ENCODE data around the gene RABL2B. TPM values are rescaled to one million over a fixed set of nuclear protein-coding genes. Genes with fewer than 3 reads are reported as not detected.

Gene RABL2B
- total RNA-seq, 1 experiment from 2014 or later, result 27.7 TPM

DNA sequence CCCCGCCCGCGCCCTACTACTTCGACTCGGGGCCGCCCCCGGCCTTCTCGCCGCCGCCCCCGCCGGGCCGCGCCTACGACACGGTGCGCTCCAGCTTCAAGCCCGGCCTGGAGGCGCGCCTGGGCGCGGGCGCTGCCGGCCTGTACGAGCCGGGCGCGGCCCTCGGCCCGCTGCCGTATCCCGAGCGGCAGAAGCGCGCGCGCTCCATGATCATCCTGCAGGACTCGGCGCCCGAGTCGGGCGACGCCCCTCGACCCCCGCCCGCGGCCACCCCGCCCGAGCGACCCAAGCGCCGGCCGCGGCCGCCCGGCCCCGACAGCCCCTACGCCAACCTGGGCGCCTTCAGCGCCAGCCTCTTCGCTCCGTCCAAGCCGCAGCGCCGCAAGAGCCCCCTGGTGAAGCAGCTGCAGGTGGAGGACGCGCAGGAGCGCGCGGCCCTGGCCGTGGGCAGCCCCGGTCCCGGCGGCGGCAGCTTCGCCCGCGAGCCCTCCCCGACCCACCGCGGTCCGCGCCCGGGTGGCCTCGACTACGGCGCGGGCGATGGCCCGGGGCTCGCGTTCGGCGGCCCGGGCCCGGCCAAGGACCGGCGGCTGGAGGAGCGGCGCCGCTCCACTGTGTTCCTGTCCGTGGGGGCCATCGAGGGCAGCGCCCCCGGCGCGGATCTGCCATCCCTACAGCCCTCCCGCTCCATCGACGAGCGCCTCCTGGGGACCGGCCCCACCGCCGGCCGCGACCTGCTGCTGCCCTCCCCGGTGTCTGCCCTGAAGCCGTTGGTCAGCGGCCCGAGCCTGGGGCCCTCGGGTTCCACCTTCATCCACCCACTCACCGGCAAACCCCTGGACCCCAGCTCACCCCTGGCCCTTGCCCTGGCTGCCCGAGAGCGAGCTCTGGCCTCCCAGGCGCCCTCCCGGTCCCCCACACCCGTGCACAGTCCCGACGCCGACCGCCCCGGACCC lies 62.9 kb downstream of the RABL2B start:
- ChIA-PET CTCF (no interaction called here), POLR2A (no interaction called here)
- in situ Hi-C loops (cut with HindIII; ENCODE audit: low pct_unique_long_range_greater_than_20kb, low sequenced_read_pairs), result no loop called here
- intact Hi-C loops (cut with micrococcal nuclease; ENCODE audit: unreplicated experiment), result no loop called here
- no peaks in the 10 kb centered on the region for H3K36me3 ChIP-seq (ENCODE audit: control insufficient read depth, insufficient read depth, low read length)
- no peaks in the 10 kb centered on the region for H3K27me3 ChIP-seq (ENCODE audit: control insufficient read depth, insufficient read depth, low read length)
- no peak for DNase-seq (ENCODE audit: low read depth, low spot score)
- no peaks in the 10 kb centered on the region for H3K9me3 ChIP-seq (ENCODE audit: control insufficient read depth, insufficient read depth, low read depth, low read length)
- no peak overlapping the region for H3K4me3 ChIP-seq (ENCODE audit: low read depth in 2 of 2, low read length in 2 of 2)
- ATAC-seq, result no peak
- no TSS peak for BruUV-seq (replicated peaks)
- H3K4me1 ChIP-seq (ENCODE audit: control insufficient read depth, insufficient read depth, low read length), result no peaks in the 10 kb centered on the region
- H3K27ac ChIP-seq (ENCODE audit: low read length), result no peak overlapping the region
- TF ChIP-seq CTCF (IDR thresholded peaks at IDR 0.05) (no peak), POLR2AphosphoS5 (IDR thresholded peaks at IDR 0.05; ENCODE audit: low read depth, low read length) (no peak), TCF7L2 (IDR thresholded peaks at IDR 0.05; ENCODE audit: low read depth, low read length) (no peak), SIN3A (IDR thresholded peaks at IDR 0.05; ENCODE audit: borderline replicate concordance, insufficient read depth, low read depth, low read length) (no peak)
- TF ChIP-seq, protein P1, sequence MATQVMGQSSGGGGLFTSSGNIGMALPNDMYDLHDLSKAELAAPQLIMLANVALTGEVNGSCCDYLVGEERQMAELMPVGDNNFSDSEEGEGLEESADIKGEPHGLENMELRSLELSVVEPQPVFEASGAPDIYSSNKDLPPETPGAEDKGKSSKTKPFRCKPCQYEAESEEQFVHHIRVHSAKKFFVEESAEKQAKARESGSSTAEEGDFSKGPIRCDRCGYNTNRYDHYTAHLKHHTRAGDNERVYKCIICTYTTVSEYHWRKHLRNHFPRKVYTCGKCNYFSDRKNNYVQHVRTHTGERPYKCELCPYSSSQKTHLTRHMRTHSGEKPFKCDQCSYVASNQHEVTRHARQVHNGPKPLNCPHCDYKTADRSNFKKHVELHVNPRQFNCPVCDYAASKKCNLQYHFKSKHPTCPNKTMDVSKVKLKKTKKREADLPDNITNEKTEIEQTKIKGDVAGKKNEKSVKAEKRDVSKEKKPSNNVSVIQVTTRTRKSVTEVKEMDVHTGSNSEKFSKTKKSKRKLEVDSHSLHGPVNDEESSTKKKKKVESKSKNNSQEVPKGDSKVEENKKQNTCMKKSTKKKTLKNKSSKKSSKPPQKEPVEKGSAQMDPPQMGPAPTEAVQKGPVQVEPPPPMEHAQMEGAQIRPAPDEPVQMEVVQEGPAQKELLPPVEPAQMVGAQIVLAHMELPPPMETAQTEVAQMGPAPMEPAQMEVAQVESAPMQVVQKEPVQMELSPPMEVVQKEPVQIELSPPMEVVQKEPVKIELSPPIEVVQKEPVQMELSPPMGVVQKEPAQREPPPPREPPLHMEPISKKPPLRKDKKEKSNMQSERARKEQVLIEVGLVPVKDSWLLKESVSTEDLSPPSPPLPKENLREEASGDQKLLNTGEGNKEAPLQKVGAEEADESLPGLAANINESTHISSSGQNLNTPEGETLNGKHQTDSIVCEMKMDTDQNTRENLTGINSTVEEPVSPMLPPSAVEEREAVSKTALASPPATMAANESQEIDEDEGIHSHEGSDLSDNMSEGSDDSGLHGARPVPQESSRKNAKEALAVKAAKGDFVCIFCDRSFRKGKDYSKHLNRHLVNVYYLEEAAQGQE (IDR thresholded peaks at IDR 0.05; ENCODE audit: insufficient read depth in 1 of 2, low read depth in 2 of 2, low read length in 1 of 2), result no peak

- CTCF ChIA-PET, result no interaction called here
- ATAC-seq, result no peak
- intact Hi-C loops (cut with micrococcal nuclease; ENCODE audit: unreplicated experiment), result no loop called here
Observed at GRCh38 chr22:50719814-50720300, 63.6 kb downstream of the RABL2B start.

More at GRCh38 chr22:50719814-50720300, 63.6 kb downstream of the RABL2B start:
- Histone ChIP-seq H3K4me3 (ENCODE audit: low read depth in 2 of 2, low read length in 2 of 2) (no peak overlapping the region), H3K27me3 (ENCODE audit: control insufficient read depth, insufficient read depth, low read length) (no peaks in the 10 kb centered on the region), H3K4me1 (ENCODE audit: control insufficient read depth, insufficient read depth, low read length) (no peaks in the 10 kb centered on the region), H3K9me3 (ENCODE audit: control insufficient read depth, insufficient read depth, low read depth, low read length) (no peaks in the 10 kb centered on the region), H3K27ac (ENCODE audit: low read length) (no peak overlapping the region), H3K36me3 (ENCODE audit: control insufficient read depth, insufficient read depth, low read length) (no peaks in the 10 kb centered on the region)
- BruUV-seq (replicated peaks), result no TSS peak
- DNase-seq (ENCODE audit: low read depth, low spot score), result no peak
- TF ChIP-seq SIN3A (IDR thresholded peaks at IDR 0.05; ENCODE audit: borderline replicate concordance, insufficient read depth, low read depth, low read length) (no peak), TCF7L2 (IDR thresholded peaks at IDR 0.05; ENCODE audit: low read depth, low read length) (no peak), CTCF (IDR thresholded peaks at IDR 0.05) (no peak), POLR2AphosphoS5 (IDR thresholded peaks at IDR 0.05; ENCODE audit: low read depth, low read length) (no peak)
- TF ChIP-seq, protein P1 (IDR thresholded peaks at IDR 0.05; ENCODE audit: insufficient read depth in 1 of 2, low read depth in 2 of 2, low read length in 1 of 2), result no peak
- POLR2A ChIA-PET, result no interaction called here
- in situ Hi-C loops (cut with HindIII; ENCODE audit: low pct_unique_long_range_greater_than_20kb, low sequenced_read_pairs), result no loop called here
